Epithelial cell of esophagus (primary cell): ENCODE results near the gene GRM4.

ENCODE experiments used
- DNase-seq: peaks from one replicate; pipeline ENCODE4 v3.0.0; 2010; ENCODE audit warnings: low read depth
- H3K4me3 ChIP-seq: 2 replicates; pipeline ENCODE4 v1.5.1; 2011; ENCODE audit warnings: mild to moderate bottlenecking, low read length, control low read depth
- TF ChIP-seq, protein P1 (sequence below): IDR thresholded peaks from 2 replicates; pipeline ENCODE4 v1.5.1; 2011; ENCODE audit warnings: low read depth, mild to moderate bottlenecking, low read length, control low read depth, inconsistent platforms; ENCODE audit not compliant: insufficient read depth; ENCODE audit errors: missing control alignments

The GRM4 gene

DNA sequence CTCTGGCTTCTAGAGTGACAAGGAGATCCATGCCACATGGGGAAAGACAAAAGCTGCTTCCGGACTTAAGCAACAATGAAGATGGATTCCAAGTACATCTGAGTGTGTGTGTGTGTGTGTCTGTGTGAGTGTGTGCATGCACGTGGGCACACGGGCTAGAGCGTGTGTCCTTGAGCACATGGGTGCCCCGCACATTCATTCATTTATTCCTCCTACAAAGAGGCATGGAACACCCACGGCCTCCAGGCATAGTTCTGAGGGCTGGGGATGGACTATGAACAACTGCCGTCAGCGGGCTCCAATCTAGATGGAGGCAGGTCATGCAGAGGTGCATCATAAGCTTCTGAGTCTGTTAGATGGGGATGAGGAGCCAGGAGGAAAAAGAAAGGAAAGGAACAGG lies 49.1 kb downstream of the GRM4 start:
- TF ChIP-seq, protein P1, sequence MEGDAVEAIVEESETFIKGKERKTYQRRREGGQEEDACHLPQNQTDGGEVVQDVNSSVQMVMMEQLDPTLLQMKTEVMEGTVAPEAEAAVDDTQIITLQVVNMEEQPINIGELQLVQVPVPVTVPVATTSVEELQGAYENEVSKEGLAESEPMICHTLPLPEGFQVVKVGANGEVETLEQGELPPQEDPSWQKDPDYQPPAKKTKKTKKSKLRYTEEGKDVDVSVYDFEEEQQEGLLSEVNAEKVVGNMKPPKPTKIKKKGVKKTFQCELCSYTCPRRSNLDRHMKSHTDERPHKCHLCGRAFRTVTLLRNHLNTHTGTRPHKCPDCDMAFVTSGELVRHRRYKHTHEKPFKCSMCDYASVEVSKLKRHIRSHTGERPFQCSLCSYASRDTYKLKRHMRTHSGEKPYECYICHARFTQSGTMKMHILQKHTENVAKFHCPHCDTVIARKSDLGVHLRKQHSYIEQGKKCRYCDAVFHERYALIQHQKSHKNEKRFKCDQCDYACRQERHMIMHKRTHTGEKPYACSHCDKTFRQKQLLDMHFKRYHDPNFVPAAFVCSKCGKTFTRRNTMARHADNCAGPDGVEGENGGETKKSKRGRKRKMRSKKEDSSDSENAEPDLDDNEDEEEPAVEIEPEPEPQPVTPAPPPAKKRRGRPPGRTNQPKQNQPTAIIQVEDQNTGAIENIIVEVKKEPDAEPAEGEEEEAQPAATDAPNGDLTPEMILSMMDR: no peak
- no peak for DNase-seq
- no peak overlapping the region for H3K4me3 ChIP-seq

DNA sequence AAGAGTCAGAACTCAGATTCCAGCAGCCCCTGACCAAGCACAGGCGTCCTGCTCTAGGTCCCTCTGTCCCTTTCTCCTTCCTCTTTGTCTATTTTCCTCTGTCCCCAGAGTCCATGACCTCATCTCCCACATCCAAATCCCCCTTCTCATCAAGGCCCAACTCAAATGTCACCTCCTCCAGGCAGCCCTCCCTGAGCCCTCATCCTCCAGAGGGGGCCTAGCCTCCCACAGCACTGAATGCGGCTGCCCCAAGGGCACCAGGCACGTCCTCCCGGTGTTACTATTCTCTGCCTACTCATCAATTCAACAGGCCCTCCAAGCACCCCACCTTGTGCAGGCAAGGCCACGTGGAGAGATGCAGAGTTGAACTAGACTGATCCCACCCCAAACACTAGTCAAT lies 49.7 kb downstream of the GRM4 start:
- DNase-seq: no peak
- no peak overlapping the region for H3K4me3 ChIP-seq
- TF ChIP-seq, protein P1: no peak

DNA sequence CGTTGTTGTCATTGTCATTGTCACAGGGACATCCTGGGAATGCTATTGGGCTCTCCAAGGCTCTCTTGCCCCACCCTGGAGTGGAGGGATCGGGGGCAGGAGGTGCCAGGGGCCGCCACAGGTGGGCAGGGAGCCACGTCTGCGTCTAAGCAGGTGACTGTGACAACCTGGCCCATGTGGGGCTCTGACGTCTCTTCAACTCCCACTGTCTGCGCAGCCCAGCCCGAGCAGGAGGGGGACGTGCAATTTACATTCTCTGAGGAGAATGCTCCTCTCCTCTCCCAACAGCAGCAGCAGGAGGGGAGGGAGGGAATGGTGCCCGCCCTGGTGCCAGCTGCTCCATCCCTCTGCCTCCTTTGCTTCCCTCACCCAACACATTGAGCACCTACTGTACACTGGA lies 50.1 kb downstream of the GRM4 start:
- TF ChIP-seq, protein P1: no peak
- DNase-seq: no peak
- no peak overlapping the region for H3K4me3 ChIP-seq

DNA sequence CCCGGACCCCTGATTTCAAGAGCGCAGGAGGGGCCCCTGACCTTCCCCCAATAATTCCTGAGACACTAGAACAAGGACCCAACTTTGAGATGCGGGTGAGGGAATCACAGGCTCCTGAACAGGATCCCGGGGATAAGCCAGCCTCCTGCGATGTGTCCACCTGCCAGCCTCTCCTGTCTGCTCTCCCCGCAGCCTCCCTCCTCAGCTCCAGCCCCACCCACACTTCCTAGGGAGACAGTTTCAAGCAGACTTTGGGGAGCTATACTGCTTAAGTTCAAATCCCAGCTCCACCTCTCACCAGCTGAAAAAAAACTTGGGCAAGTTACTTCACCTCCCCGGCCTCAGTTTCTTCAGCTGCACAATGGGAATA lies 50.8 kb downstream of the GRM4 start:
- TF ChIP-seq, protein P1: no peak
- no peak for DNase-seq
- H3K4me3 ChIP-seq: no peak overlapping the region

DNA sequence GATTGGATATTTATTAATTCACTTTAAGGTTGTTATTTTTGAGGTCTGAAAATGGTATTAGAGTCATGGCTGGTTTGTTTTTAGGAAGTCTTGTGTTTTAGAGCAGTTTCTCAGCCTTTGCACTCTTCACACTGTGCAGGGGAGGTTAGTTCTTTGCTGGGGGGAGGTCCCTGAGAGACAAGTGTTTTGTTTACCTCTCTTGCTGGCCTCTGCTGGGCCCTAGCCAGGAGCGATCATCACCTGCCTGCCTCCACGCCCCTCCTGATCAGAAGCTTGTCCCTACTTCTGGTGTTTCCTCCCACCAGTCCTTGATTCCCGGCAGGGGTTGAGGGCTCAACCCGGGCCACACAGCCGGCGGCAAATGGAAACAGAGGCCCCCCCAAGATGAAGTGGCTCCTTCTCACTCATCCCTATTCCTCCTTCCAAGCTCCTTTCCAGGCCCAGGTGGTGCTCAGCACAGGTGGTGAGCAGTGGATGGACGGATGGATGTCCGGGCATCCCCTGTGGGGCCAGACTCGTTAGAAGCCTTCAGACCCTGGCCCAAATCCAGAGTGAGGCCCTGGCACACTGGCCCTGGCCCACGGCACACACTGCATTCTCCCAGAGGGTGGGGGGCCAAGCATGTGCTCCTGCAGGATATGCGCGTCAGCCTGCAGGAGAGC lies 51.3 kb downstream of the GRM4 start:
- no peak for DNase-seq
- no peak overlapping the region for H3K4me3 ChIP-seq
- TF ChIP-seq, protein P1: no peak

DNA sequence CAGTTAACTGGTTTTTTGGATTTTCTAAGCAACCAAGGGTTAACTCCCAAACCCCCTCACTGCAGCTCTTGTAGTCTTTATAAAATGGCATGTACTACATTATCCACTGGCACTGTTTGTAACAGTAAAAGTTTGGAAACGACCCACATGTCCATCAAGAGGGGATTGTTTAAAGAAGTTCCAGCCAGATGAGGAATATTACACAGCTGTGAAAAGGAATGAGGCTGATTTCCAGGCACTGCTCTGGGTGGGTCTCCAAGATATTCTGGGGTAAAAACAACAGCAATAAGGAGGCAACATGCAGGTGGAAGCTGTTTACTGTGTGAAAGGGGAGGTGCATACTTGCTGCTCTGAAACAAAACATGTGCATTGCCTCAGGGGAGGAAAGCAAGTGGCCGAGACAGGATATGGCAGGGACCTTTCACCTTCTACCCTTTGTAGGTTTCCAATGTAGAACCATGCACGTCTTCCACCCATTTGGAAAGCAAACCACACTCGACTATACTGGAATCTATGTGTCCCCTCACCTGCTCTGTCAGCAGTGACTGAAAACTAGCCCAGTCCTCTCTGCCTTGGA lies 51.9 kb downstream of the GRM4 start:
- no peak overlapping the region for H3K4me3 ChIP-seq
- no peak for DNase-seq
- TF ChIP-seq, protein P1: no peak

DNA sequence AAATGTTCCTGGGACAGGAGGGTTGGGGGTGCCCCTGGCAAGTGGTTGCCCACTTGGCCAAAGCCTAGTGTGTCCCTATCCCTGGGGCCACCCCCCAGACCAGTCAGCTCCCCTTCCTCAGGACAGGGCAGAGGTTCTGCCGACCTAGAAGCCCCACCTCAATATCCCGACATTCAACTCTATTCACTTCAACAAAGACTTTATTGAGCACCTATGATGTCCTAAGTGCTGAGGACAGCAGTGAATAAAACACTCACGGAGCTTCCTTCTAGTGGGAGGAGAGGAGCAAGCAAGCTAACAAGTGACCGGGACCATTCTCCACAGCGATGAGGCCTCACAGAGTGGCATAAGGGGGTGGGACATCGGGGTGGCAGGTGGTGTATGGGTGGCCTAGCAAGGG lies 52.7 kb downstream of the GRM4 start:
- no peak overlapping the region for H3K4me3 ChIP-seq
- TF ChIP-seq, protein P1: no peak
- no peak for DNase-seq
